RWPE2 (cell line): ENCODE data around the gene PITX1.

Experiments used
- ATAC-seq: fragments of 200-7000 bp; cut with Tn5 transposase; 3 replicates; pipeline ENCODE4 v1.9.1; 2021; ENCODE audit warnings: low read depth
- DNase-seq: peaks from one replicate; pipeline ENCODE4 v3.0.0-alpha.2; 2020; ENCODE audit warnings: low spot score
- H3K27ac ChIP-seq: fragments of 450-650 bp; 2 replicates; pipeline ENCODE4 v1.5.1; 2017; ENCODE audit warnings: mild to moderate bottlenecking; ENCODE audit not compliant: poor library complexity, severe bottlenecking
- H3K27me3 ChIP-seq: fragments of 250-450 bp; sonication (Bioruptor Pico); 2 replicates; pipeline ENCODE4 v1.5.1; 2021; ENCODE audit warnings: mild to moderate bottlenecking, moderate library complexity; ENCODE audit not compliant: insufficient read depth, poor library complexity, severe bottlenecking
- H3K36me3 ChIP-seq: fragments of 250-450 bp; sonication (Bioruptor Pico); 2 replicates; pipeline ENCODE4 v1.5.1; 2020; ENCODE audit warnings: low read depth, mild to moderate bottlenecking, moderate library complexity
- H3K4me1 ChIP-seq: fragments of 250-450 bp; sonication (Bioruptor Pico); 2 replicates; pipeline ENCODE4 v1.5.1; 2021; ENCODE audit warnings: mild to moderate bottlenecking, moderate library complexity; ENCODE audit not compliant: insufficient read depth, poor library complexity, severe bottlenecking
- H3K4me3 ChIP-seq: fragments of 250-450 bp; sonication (Bioruptor Pico); 2 replicates; pipeline ENCODE4 v1.5.1; 2021; ENCODE audit warnings: mild to moderate bottlenecking, moderate library complexity; ENCODE audit not compliant: severe bottlenecking
- H3K9me3 ChIP-seq: fragments of 250-450 bp; sonication (Bioruptor Pico); 2 replicates; pipeline ENCODE4 v1.5.1; 2021; ENCODE audit warnings: mild to moderate bottlenecking, moderate library complexity; ENCODE audit not compliant: severe bottlenecking
- CTCF ChIP-seq: fragments of 450-650 bp; IDR thresholded peaks from one replicate; pipeline ENCODE4 v1.5.1; 2017; ENCODE audit warnings: mild to moderate bottlenecking, moderate library complexity; ENCODE audit not compliant: poor library complexity, severe bottlenecking

PITX1 gene

GRCh38 chr5:135063511-135064234, 29.6 kb upstream of the PITX1 start:
- H3K36me3 ChIP-seq: no peaks in the 10 kb centered on the region
- no peaks in the 10 kb centered on the region for H3K9me3 ChIP-seq
- no peak for ATAC-seq
- no peak overlapping the region for H3K27ac ChIP-seq
- TF ChIP-seq CTCF: no peak
- H3K4me3 ChIP-seq: no peak overlapping the region
- DNase-seq: no peak
- H3K27me3 ChIP-seq: no peaks in the 10 kb centered on the region
- no peaks in the 10 kb centered on the region for H3K4me1 ChIP-seq

GRCh38 chr5:135063056-135063445, 29.0 kb upstream of the PITX1 start:
- Histone ChIP-seq H3K4me3 (no peak overlapping the region), H3K9me3 (no peaks in the 10 kb centered on the region), H3K36me3 (no peaks in the 10 kb centered on the region), H3K4me1 (no peaks in the 10 kb centered on the region), H3K27me3 (no peaks in the 10 kb centered on the region), H3K27ac (no peak overlapping the region)
- DNase-seq (no peak), ATAC-seq (no peak)
- no peak for TF ChIP-seq CTCF

GRCh38 chr5:135062216-135063055, 28.4 kb upstream of the PITX1 start:
- Histone ChIP-seq H3K27me3 (no peaks in the 10 kb centered on the region), H3K4me1 (no peaks in the 10 kb centered on the region), H3K4me3 (no peak overlapping the region), H3K36me3 (no peaks in the 10 kb centered on the region), H3K27ac (no peak overlapping the region), H3K9me3 (no peaks in the 10 kb centered on the region)
- DNase-seq (no peak), ATAC-seq (no peak)
- TF ChIP-seq CTCF: no peak

- TF ChIP-seq CTCF: no peak
- Histone ChIP-seq H3K27me3 (no peaks in the 10 kb centered on the region), H3K27ac (no peak overlapping the region), H3K36me3 (no peaks in the 10 kb centered on the region), H3K9me3 (no peaks in the 10 kb centered on the region), H3K4me3 (no peak overlapping the region), H3K4me1 (no peaks in the 10 kb centered on the region)
- DNase-seq (no peak), ATAC-seq (no peak)
Observed at GRCh38 chr5:135061001-135061400, 27.0 kb upstream of the PITX1 start.

GRCh38 chr5:135060021-135060420, 26.0 kb upstream of the PITX1 start:
- Histone ChIP-seq H3K36me3 (no peaks in the 10 kb centered on the region), H3K4me3 (no peak overlapping the region), H3K27ac (no peak overlapping the region), H3K4me1 (no peaks in the 10 kb centered on the region), H3K27me3 (no peaks in the 10 kb centered on the region), H3K9me3 (no peaks in the 10 kb centered on the region)
- ATAC-seq (no peak), DNase-seq (no peak)
- TF ChIP-seq CTCF: no peak
